Peyer's patch (tissue), 4 donors: ENCODE results near the gene USP9X.

ENCODE experiments used
- CTCF ChIP-seq, 6 experiments: fragments of 450-650 bp in 4 of 6; fragments of 200-600 bp in 2 of 6; sonication (generic) in 1 of 6; IDR thresholded peaks; one replicate each; pipeline ENCODE4 v1.5.1; 2017 to 2019; ENCODE audit warnings: antibody characterized with exemption in 6 of 6, mild to moderate bottlenecking in 3 of 6, moderate library complexity in 1 of 6
- POLR2A ChIP-seq, 2 donors: fragments of 450-650 bp; IDR thresholded peaks; one replicate each; pipeline ENCODE4 v1.5.1; 2017; ENCODE audit warnings: antibody characterized with exemption in 2 of 2, mild to moderate bottlenecking in 2 of 2, moderate library complexity in 2 of 2

- TF ChIP-seq CTCF (IDR thresholded peaks at IDR 0.05) (no peak), POLR2A (IDR thresholded peaks at IDR 0.05) (no peak)
Measured at GRCh38 chrX:41128955-41129354, 43.7 kb downstream of the USP9X start.
